ENCODE results near the gene CHCHD6.

The CHCHD6 gene

DNA sequence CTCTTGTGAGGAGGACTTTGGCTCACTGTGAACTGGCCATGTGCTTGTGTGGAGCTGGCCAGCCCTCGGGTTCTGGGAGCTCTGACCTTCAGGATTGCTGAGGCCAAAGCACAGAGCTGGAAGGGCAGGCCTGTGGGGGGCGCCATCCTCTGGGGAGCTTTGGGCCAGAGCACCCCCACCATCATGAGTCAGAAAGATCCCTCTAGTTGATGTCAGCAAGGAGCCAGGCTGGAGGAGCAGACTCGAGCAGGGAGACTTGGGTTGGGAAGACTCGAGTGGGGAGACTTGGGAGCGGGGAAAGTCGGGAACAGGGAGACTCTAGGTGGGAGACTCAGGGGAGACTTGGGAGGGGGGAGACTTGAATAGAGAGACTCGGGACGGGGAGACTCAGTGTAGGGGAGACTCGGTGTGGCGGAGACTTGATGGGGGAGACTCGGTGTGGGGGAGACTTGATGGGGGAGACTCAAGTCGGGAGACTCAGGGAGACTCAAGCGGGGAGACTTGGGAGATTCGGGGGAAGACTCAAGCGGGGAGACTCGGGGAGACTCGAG lies 241.2 kb downstream of the CHCHD6 start:
- no peak for DNase-seq (ENCODE audit: low read depth)

DNA sequence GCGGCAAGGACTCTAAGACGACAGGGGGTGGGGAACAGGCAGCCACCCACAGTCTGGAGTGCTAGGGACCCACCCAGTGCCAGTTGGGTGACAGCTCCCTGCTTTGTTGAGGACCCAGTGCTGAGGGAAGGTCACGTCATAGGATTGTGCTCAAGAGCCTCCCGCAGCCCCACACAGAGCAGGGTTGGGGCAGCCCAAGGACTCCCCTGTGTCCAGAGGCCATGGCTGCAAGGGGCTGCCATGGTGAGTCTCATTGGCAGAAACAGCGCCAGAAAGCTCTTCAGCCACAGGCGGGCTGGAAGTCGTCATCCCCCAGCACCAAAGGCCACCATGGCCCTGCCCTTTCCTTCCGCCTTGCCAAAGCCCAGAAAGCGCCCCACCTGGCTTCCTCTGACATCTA lies 241.9 kb downstream of the CHCHD6 start:
- DNase-seq (ENCODE audit: low read depth), result no peak

DNA sequence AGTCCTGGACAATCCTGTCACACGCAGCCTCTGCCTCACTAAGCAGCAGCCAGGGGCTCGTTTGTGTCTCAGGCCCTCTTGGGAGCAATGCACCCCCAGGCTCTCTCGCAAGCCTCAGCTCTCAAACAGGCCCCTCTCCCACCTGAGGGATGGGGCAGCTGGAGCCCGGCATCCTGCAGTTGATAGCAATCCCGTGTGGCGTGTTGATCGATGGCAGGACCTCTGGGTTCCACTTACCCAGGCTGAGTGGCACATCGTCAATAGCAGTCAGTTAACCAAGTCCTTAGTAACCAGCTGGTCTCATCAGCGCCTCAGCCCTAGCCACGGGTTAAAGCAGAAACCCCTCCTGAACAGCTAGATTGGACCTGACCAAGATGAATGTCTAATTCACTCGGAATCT lies 242.4 kb downstream of the CHCHD6 start:
- DNase-seq (ENCODE audit: low read depth), result no peak

DNA sequence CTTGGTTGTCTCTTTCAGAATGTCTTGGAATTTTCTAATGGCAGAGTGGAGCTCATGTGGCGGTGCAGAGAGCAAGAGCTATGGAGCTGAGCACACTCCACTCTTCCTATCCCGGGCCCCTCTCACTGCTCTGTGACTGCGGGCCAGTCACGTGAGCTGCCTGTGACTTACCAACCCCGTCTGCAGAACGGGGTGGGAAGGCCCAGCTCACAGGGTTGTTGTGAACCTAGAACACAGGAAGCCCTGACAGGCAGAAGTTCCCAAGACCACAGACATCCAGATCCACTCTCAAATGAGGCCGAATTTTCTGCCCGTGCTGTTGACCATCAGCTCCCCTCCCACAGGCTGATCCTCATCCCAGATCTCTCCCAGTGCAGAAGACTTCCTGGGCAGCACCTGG lies 243.4 kb downstream of the CHCHD6 start:
- DNase-seq (ENCODE audit: low read depth), result no peak

DNA sequence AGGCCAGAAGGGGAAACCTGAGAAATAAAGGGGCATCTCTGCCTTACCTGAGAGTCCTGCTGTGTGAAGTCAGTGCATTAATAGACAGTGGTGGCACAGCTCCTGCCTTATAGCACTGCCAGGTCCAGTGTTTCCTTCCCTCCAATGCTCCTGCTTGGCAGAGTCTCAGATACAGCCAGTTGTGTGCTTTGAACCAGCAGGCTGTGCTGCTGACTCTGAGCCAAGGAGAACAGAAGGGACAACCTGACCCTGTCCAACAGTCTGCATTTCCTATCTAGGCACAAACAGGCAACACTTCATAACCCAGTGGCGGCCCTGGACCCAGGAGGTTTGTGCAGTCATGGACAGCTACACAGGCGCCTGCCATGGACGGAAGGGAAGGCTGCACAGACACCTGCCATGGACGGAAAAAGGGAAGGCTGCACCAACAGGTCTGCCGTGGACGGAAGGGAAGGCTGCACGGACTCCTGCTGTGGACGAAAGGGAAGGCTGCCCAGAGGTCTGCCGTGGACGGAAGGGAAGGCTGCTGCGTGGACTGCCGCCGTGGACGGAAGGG lies 245.0 kb downstream of the CHCHD6 start:
- DNase-seq (ENCODE audit: low read depth), result no peak

DNA sequence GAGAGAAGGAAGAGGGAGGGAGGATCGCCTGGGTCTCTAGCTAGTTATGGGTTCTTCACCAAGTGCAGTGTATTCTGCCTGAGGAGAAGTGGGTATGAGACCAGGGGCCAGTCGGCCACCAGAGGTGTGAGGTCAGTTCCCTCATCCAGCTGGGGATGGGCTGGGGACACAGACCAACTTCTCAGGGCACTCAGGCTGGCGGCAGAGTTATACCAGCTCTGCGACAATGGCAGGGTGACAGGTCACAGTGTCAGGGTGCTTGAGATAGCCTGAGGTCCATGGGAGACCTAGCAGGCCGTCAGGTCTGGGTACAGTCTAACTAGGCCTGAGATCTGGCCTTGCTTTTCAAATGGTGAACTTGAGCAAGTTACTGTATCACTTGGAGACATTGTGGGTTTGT lies 247.5 kb downstream of the CHCHD6 start:
- no peak for DNase-seq (ENCODE audit: low read depth)

DNA sequence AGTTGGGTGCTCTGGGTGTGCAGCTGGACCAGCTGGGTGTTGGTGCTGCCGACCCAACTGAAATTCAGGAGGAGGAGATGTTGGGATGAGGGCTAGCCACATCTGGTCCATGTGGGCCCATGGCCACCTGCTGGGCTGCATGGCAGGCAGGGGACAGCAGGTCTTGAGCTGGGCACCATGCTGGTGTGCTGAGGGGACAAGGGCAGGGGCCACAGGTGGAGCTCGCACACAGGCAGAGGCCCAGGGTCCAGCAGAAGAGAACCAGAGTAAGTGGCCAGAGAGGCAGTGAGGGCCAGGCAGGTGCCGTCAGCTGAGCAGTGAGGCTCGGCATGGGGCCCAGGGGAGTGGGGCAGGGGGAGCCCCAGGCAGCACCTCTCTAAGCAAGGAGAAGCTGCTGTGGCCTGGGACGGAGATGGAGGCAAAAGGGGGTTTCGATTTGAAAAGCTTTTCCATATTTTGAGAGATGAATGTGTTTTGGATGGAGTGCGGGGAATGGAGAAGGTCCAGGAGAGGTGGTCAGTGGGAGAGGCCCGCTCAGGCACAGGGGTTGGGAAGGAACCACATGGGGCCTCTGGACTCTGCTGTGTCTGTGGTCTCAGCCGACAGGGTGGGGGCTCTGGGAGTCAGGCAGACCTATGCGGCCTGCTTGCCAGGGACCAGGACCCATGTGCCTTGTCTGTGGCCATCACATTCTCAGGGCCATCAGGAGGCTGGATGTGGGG lies 248.4 kb downstream of the CHCHD6 start:
- DNase-seq (ENCODE audit: low read depth), result no peak

DNA sequence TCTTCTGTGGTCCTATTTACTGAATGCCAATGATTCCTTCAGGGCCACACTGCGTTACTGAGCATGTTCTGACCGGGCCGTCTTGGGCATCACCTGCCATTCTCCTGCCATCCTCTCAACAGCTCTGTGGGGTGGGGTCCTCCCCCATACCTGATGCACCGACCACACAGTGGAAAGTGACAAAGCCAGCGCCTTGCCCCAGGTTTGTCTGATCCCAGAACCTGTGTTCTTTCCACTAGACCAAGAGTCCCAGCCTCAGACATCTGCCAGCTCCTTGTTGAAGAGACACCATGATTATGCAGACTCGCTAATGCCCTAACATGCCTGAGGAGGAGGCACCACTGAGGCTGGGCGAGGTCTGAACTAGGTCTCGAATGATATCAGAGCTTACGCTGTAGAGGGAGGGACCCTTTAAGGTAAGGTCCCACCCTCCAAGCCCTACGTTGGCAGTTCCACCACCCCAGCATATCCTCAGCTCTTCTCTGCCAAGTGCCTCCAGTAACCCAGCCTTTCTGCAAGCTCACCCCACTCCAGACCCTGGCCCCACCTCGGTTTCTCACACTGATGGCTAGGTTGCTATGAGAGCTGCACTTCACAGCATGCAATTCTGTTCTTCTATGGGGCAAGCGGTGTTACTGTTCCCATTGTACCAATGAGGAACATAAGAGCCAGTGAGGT lies 249.1 kb downstream of the CHCHD6 start:
- no peak for DNase-seq (ENCODE audit: low read depth)

DNA sequence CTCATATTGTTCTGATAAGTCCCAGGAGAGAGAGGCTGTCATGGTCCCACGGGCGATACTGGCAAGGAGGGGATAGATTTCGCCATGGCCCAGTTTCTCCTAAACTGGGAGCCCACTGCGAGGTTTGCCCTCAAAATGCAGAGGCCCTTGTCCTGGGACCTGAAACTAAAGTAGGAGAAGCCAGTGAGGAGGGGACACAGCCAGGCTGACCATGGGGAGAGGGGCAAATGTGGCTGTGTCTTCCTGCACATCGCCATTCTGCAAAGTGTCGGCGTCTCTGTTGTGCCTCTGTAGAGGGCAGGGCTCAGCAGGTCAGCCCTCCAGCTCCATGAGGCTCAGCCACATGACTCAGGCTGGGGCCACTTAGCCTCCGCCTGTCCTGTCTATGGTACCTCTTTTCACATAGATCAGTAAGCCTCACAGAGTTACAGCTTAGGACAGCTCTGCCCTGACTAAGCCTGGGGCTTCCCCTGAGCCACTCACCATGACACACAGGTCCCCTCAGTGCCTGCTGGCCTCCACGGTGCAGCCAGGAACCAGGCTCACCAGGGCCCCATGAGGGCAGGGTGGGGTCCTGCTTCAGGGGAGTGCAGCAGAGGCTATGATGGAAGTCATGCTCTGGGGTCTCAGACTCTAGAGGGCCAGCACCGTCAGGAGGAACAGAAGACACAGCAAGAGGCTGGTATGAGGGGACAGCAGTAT lies 250.3 kb downstream of the CHCHD6 start:
- no peak for DNase-seq (ENCODE audit: low read depth)

DNA sequence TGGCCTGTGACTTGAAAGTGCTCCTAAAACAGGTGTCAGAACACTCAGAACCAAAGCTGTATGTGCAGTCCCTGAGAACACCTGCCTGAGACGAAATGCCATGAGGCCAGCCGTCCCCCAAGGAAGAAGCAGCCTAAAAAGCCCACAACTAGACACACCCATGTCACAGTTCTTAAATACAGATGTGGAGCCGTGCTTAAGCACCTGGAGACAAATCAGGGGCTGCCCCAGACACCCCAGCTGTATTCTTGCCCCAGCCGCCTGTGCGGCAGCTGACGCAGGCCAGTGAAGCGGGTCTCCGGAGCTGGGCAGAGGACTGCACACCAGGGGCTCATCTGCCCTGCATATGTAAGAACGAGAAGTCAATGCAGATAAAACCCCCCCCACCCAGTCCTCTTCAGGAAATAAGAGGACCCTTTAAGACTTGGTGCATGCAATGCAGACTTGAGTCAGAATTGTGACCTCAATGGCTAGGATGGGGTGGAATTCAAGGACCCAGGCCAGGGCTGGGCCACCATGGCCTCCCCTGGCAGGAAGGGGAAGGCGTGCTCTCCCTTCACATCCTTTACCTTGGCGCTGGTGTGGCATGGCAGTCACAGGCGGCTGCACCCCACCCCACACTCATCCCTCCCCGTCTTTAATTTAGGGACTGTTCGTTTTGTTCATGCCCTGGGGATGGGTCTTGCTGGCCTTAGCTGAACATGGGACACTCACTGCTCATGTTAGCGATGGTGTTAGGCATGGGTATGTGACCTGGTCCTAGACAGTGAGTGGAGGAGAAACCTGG lies 251.2 kb downstream of the CHCHD6 start:
- no peak for DNase-seq (ENCODE audit: low read depth)

DNA sequence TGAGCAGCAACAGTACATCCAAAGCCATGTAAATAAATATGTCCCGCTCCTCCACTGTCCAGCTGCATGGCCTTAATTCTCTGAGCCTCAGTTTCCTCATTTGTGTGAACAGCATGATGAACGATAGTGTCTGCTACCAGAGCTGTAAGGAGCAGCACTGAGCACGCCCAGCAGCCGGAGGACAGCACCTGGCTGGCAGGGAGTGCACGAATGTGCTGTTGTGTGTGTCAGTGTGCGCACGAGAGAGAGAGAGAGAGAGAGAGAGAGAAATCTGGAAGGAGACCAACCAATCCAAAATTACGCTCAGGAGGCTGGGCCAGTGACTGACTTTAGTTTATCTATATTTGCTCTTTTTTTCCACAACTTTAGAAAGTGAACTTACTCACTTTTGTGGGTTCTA lies 252.3 kb downstream of the CHCHD6 start:
- DNase-seq (ENCODE audit: low read depth), result no peak

DNA sequence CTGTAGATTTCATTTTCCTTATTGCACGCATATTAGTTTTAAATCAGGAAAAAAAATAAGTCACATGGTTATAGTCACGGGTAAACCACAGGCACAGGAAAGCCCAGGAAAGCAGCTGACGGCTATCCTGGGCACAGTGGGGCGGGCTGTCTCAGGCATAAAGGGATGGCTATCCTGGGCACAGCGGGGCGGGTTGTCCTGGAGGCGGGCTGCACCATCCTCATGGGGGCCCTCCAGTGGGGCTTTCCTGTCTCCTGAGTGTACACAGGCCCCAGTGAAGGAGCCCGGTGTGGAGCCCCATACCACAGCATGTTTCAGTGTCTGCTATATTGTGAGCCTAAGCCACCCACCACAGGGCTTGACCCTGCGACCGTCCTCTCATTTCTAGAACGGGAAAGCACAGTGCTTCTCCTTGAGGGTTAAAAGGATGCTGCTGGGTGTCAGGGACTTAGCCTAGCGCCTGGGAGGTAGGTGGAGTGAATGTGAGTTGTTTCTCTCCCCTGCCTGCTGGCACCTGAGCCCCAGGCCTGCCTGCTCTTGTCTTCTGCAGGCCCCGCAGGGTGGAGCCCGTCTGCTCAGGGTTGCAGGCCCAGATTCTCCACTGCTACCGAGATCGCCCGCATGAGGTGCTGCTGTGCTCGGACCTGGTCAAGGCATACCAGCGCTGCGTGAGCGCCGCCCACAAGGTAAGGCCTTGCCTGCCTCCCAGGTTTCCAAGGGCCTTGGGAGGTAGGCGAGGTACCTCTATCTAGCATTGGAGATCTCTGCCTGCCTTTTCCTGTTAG lies 253.0 kb downstream of the CHCHD6 start:
- DNase-seq (ENCODE audit: low read depth), result no peak

DNA sequence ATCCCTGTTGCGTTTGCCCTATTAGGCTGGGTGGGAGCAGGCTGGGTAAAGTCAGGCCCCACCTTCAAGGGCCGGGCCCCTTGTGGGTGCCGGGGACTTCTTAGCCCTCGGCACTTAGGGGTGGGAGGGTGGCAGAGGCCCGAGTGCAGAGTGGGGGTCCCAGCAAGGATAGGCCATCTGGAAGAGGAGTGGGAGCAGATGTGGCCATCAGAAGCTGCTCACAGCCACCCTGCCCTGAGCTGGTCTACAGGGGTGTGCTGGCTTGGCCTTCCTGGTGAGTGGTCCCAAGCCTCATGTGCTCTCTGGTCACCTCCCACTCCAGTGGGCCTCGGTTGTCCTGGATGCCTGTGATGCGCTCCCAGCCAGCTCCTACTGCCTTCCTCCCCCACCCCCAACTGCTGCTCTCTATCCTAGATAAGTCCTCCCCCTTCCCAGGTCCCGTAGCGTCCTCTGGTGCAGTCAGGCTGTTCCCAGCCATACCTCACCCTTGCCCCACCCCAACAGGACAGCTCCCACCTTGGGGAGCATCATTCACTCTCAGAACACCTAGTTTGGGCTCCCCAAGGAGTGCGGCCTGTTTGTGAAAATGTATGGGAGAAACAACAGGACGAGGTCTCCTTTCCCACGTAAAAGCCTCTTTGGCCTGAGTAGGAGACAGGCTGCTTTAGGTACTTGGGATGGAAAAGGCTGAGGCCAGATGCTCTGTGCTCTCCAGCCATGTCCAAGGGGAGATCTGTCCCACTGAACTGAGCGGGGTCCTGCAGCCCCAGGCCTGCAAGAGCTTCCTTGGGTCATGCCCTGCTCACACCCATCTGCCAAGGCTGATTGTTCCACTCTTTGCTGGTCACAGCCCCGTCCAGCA lies 254.0 kb downstream of the CHCHD6 start:
- no peak for DNase-seq (ENCODE audit: low read depth)

DNA sequence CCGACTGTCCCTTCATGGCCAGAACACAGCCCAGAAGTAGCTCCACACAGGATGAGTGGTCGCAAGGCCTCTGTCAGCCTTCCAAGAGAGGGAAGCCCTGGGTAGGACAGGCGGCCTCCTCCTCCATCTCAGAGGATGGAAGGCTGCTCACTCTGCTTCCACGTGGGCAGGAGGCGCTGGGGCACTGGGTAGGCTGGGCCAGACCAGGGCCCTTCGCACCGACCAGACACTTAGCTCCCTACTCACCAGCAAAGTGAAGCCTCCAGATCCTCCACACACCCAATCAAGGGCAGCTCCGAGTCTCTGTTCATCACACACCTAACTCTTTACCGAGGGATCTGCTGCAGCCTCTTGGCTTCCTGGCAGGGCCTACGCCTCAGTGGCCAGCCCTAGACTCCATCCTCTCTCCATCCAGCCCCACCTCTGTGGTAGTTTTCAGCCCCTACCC lies 254.6 kb downstream of the CHCHD6 start:
- no peak for DNase-seq (ENCODE audit: low read depth)

DNA sequence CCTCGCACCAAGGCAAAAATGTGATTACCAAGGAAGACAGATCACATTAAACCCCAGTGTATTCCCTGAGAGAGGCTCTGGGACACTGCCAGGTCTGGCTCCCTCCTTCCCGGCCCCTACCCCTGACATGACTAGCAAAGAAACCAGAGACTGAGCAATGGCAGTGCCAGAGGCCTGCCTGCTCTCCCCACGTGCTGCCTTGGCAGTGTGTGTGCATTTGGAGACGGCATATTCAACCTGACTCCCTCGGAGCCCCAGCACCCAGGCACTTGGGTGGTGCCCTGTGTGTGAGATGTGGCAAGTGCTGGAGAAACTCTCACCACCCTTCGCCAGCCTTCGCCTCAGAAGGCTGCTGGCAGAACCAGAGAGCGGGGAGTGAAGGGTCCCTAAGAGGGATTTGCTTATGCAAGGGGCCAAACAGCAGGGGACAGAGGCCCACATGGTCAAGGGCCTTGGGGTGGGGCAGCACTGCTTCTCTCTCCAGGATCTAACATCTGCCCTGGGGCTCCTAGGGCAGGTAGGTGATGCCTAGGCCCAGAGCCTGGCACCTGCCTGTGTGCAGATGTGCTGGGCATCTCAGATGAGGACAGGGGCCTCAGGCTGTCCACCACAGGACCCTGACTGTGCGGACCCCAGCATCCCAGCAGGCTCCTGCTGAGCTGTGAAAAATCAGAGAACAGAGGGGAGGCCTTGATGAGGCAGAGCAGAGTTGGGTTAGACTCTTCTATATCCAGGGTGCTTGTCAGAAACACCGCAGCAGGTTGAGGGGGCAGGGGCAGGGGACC lies 255.3 kb downstream of the CHCHD6 start:
- DNase-seq (ENCODE audit: low read depth), result no peak

DNA sequence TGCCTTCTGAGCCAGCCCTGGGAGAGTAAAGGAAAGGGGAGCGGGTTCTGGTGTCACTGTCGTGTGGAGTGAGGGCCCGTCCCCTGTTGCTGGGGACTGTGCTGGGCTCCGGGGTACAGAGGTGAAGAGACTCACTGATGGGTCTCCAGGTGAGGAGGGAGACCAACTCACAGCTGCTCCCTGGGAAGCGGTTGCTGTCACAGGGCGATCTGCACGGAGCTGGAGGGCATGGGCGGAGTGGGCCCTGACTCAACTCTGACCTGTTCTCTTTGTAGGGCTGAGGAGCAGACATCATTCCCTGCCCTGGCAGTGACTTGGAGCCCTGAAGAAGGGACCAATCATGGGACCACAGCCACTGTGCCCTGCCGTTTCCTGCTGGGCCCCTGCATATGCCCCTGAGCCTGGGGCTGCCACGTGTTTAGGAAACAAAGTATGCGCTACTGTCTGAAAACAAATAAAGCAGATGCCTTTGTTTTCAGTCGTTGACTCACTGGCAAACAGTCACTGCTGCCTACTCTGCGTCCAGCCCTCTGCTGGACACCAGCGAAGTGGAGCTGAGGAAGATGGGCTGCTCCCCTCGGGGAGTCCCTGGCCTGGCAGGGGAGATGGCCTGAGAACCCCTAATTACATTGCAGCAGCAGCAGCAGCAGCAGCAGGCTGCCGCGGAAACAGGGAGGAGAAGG lies 256.0 kb downstream of the CHCHD6 start:
- DNase-seq (ENCODE audit: low read depth), result no peak

DNA sequence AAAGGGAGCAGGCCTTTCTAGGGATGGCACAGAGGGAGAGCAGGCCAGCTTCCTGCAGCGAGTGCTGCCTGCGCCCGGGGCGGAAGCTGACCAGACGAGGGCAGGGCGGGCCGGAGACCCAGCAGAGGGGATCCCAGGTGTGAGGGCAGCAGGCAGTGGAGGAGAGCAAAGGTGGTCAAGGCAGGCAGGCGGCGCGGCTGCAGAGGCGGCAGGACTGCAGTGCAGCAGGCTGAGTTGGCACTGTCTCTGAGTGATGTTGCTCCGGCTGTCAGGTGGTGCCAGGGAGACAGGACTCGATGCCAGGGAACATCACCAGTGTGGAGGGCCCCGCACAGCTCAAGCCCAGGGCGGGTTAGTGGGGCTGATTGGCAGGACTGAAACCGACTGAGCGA lies 256.6 kb downstream of the CHCHD6 start:
- DNase-seq (ENCODE audit: low read depth), result no peak

DNA sequence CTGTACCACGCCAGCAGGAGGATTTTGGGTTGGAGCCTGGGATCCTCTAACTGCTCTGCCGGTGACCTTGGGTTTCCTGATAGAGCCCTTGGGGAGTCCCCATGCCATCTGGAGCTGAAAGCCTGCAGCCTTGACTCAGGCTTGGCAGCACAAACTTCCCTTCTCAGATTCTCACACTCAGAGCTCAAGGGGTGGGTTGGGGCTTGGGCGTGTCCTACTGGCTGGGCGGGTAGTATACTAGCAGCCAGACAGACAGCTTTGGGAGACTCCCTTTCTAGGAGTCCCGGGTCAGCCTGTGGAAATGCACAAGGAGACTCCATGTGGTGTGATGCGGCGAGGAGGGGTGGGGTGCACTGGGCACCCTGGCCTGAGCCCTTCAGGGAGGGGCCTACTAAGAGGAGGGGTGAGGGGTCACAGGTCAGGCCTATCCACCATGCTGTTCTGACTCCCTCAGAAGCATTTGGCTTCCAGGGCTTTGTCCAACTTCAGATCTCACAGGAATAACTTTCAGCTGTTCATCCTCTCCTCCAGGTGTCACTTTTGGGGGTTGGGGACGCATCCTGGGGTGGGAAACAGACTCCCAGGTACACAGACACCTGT lies 257.3 kb downstream of the CHCHD6 start:
- DNase-seq (ENCODE audit: low read depth), result no peak

All from stimulated activated CD8-positive, alpha-beta memory T cell treated with anti-CD3 and anti-CD28 coated beads, Interleukin-7, amount 100 ng/mL, for 24 hours (primary cell).